HG03060 (cell line): ENCODE data around the gene FAF1.
"Not testable (repeated sequence)": the region's sequence is repeated elsewhere in the genome, so short reads cannot be mapped to it uniquely, and the experiment has no call there.

ENCODE experiments used
- ATAC-seq: cut with Tn5 transposase; IDR thresholded peaks from one replicate; pipeline ENCODE4 v1.9.1; 2021; ENCODE audit warnings: low read depth, moderate number of reproducible peaks; ENCODE audit not compliant: unreplicated experiment

Gene FAF1

GRCh38 chr1:50812346-50812745 is 147.7 kb downstream of the FAF1 start:
- ATAC-seq, result no peak

GRCh38 chr1:50808296-50808695 is 151.8 kb downstream of the FAF1 start:
- ATAC-seq, result no peak

GRCh38 chr1:50796272-50796671 is 163.8 kb downstream of the FAF1 start:
- no peak for ATAC-seq

- ATAC-seq, result no peak
Observed at GRCh38 chr1:50793521-50793920, 166.5 kb downstream of the FAF1 start.

GRCh38 chr1:50787266-50787665 is 172.8 kb downstream of the FAF1 start:
- no peak for ATAC-seq

GRCh38 chr1:50783286-50783685 is 176.8 kb downstream of the FAF1 start:
- ATAC-seq, result no peak

- ATAC-seq, result no peak
Observed at GRCh38 chr1:50780797-50781196, 179.3 kb downstream of the FAF1 start.

GRCh38 chr1:50779801-50780200 is 180.3 kb downstream of the FAF1 start:
- ATAC-seq, result no peak

- no peak for ATAC-seq
Observed at GRCh38 chr1:50775740-50776139, 184.3 kb downstream of the FAF1 start.

- ATAC-seq, result no peak
Observed at GRCh38 chr1:50774759-50775351, 185.2 kb downstream of the FAF1 start.

- no peak for ATAC-seq
Observed at GRCh38 chr1:50766688-50767087, 193.4 kb downstream of the FAF1 start.

- not testable (repeated sequence) for ATAC-seq
Observed at GRCh38 chr1:50756543-50756942, 203.5 kb downstream of the FAF1 start.

GRCh38 chr1:50754764-50755163 is 205.3 kb downstream of the FAF1 start:
- not testable (repeated sequence) for ATAC-seq

GRCh38 chr1:50750021-50750619 is 209.9 kb downstream of the FAF1 start:
- no peak for ATAC-seq

GRCh38 chr1:50747394-50747793 is 212.7 kb downstream of the FAF1 start:
- no peak for ATAC-seq

GRCh38 chr1:50742523-50742922 is 217.5 kb downstream of the FAF1 start:
- no peak for ATAC-seq

GRCh38 chr1:50739125-50739524 is 220.9 kb downstream of the FAF1 start:
- no peak for ATAC-seq

- ATAC-seq, result no peak
Observed at GRCh38 chr1:50735443-50735842, 224.6 kb downstream of the FAF1 start.

- not testable (repeated sequence) for ATAC-seq
Observed at GRCh38 chr1:50727578-50727977, 232.5 kb downstream of the FAF1 start.

- ATAC-seq, result peak; percentile 89
Observed at GRCh38 chr1:50724626-50725286, 235.3 kb downstream of the FAF1 start.

- ATAC-seq, result no peak
Observed at GRCh38 chr1:50720457-50721053, 239.5 kb downstream of the FAF1 start.

GRCh38 chr1:50719126-50719525 is 240.9 kb downstream of the FAF1 start:
- ATAC-seq, result no peak
